Measurements from ENCODE around the gene DPF1. TPM values are rescaled to one million over a fixed set of nuclear protein-coding genes. Genes with fewer than 3 reads are reported as not detected.
A peak's percentile ranks its signal among the peaks of the same experiment; 100 is the strongest.

Gene DPF1
- total RNA-seq, 1 experiment from 2014 or later = 7.5 TPM

DNA sequence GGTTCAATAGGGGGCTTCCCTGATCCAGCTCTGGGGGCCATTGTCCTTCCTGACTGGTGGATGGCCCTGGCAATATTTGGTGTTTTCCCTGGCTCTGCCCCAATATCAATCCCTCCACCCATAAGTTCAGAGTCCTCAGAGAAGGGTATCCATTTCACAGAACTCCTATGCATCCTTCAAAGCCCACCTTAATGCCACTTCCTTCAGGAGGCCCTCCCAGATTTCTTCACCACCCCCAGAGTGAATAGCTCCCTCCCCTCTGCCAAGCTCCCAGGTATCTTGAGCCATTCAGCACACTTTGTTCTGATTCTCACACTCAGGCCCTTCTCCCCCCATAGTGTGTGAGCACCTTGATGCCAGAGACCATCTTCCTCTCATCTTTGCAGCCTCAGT lies 26.4 kb upstream of the DPF1 start:
- peak overlapping the region; percentile 90 for H3K27ac ChIP-seq (ENCODE audit: low read length)
- ChIA-PET CTCF (no interaction called here), POLR2A (no interaction called here)
- H3K9me3 ChIP-seq (ENCODE audit: control insufficient read depth, insufficient read depth, low read depth, low read length) = no peaks in the 10 kb centered on the region
- DNase-seq (ENCODE audit: low read depth, low spot score) (no peak), ATAC-seq (no peak)
- H3K27me3 ChIP-seq (ENCODE audit: control insufficient read depth, insufficient read depth, low read length) = no peaks in the 10 kb centered on the region
- intact Hi-C loops (cut with micrococcal nuclease; ENCODE audit: unreplicated experiment) = no loop called here
- BruUV-seq (replicated peaks) = no TSS peak
- H3K36me3 ChIP-seq (ENCODE audit: control insufficient read depth, insufficient read depth, low read length) = 0 out of 2 replicates have a peak, but pooled peaks cover 2% of the 10 kb centered on the region
- in situ Hi-C loops (cut with HindIII; ENCODE audit: low pct_unique_long_range_greater_than_20kb, low sequenced_read_pairs) = no loop called here
- H3K4me3 ChIP-seq (ENCODE audit: low read depth in 2 of 2, low read length in 2 of 2) = no peak overlapping the region
- peaks cover 62% of the 10 kb centered on the region for H3K4me1 ChIP-seq (ENCODE audit: control insufficient read depth, insufficient read depth, low read length)
- TF ChIP-seq, protein P1, sequence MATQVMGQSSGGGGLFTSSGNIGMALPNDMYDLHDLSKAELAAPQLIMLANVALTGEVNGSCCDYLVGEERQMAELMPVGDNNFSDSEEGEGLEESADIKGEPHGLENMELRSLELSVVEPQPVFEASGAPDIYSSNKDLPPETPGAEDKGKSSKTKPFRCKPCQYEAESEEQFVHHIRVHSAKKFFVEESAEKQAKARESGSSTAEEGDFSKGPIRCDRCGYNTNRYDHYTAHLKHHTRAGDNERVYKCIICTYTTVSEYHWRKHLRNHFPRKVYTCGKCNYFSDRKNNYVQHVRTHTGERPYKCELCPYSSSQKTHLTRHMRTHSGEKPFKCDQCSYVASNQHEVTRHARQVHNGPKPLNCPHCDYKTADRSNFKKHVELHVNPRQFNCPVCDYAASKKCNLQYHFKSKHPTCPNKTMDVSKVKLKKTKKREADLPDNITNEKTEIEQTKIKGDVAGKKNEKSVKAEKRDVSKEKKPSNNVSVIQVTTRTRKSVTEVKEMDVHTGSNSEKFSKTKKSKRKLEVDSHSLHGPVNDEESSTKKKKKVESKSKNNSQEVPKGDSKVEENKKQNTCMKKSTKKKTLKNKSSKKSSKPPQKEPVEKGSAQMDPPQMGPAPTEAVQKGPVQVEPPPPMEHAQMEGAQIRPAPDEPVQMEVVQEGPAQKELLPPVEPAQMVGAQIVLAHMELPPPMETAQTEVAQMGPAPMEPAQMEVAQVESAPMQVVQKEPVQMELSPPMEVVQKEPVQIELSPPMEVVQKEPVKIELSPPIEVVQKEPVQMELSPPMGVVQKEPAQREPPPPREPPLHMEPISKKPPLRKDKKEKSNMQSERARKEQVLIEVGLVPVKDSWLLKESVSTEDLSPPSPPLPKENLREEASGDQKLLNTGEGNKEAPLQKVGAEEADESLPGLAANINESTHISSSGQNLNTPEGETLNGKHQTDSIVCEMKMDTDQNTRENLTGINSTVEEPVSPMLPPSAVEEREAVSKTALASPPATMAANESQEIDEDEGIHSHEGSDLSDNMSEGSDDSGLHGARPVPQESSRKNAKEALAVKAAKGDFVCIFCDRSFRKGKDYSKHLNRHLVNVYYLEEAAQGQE (IDR thresholded peaks at IDR 0.05; ENCODE audit: insufficient read depth in 1 of 2, low read depth in 2 of 2, low read length in 1 of 2) = no peak
- TF ChIP-seq SIN3A (IDR thresholded peaks at IDR 0.05; ENCODE audit: borderline replicate concordance, insufficient read depth, low read depth, low read length) (no peak), TCF7L2 (IDR thresholded peaks at IDR 0.05; ENCODE audit: low read depth, low read length) (no peak), POLR2AphosphoS5 (IDR thresholded peaks at IDR 0.05; ENCODE audit: low read depth, low read length) (no peak)
- TF ChIP-seq, protein P2, sequence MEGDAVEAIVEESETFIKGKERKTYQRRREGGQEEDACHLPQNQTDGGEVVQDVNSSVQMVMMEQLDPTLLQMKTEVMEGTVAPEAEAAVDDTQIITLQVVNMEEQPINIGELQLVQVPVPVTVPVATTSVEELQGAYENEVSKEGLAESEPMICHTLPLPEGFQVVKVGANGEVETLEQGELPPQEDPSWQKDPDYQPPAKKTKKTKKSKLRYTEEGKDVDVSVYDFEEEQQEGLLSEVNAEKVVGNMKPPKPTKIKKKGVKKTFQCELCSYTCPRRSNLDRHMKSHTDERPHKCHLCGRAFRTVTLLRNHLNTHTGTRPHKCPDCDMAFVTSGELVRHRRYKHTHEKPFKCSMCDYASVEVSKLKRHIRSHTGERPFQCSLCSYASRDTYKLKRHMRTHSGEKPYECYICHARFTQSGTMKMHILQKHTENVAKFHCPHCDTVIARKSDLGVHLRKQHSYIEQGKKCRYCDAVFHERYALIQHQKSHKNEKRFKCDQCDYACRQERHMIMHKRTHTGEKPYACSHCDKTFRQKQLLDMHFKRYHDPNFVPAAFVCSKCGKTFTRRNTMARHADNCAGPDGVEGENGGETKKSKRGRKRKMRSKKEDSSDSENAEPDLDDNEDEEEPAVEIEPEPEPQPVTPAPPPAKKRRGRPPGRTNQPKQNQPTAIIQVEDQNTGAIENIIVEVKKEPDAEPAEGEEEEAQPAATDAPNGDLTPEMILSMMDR (IDR thresholded peaks at IDR 0.05) = no peak

DNA sequence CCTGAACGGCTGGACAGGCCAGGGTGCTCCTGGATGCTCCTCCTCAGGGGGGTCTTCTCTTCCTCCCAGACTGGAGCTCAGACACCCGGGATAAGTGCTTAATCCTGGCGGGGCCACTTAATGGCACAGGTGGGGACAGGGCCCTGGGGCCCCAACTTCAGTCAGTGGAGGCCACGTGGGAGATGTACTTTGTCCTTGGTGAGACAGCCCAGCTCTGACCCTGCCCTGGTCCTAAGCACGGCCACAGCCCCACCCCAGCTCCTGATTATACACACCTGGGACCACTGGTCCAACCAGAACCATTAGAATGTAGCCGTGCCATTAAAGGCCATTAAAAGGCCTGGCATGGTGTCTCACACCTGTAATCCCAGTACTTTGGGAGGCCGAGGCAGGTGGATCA lies 24.4 kb upstream of the DPF1 start:
- Histone ChIP-seq H3K27me3 (ENCODE audit: control insufficient read depth, insufficient read depth, low read length) (no peaks in the 10 kb centered on the region), H3K9me3 (ENCODE audit: control insufficient read depth, insufficient read depth, low read depth, low read length) (no peaks in the 10 kb centered on the region), H3K36me3 (ENCODE audit: control insufficient read depth, insufficient read depth, low read length) (0 out of 2 replicates have a peak, but pooled peaks cover 2% of the 10 kb centered on the region), H3K4me3 (ENCODE audit: low read depth in 2 of 2, low read length in 2 of 2) (no peak overlapping the region), H3K4me1 (ENCODE audit: control insufficient read depth, insufficient read depth, low read length) (peaks cover 55% of the 10 kb centered on the region), H3K27ac (ENCODE audit: low read length) (peak overlapping the region; percentile 58)
- in situ Hi-C loops (cut with HindIII; ENCODE audit: low pct_unique_long_range_greater_than_20kb, low sequenced_read_pairs) (no loop called here), intact Hi-C loops (cut with micrococcal nuclease; ENCODE audit: unreplicated experiment) (no loop called here)
- TF ChIP-seq SIN3A (IDR thresholded peaks at IDR 0.05; ENCODE audit: borderline replicate concordance, insufficient read depth, low read depth, low read length) = no peak
- TF ChIP-seq TCF7L2 (IDR thresholded peaks at IDR 0.05; ENCODE audit: low read depth, low read length) = no peak
- TF ChIP-seq, protein P2 (IDR thresholded peaks at IDR 0.05) = no peak
- TF ChIP-seq, protein P1 (IDR thresholded peaks at IDR 0.05; ENCODE audit: insufficient read depth in 1 of 2, low read depth in 2 of 2, low read length in 1 of 2) = no peak
- no peak for TF ChIP-seq POLR2AphosphoS5 (IDR thresholded peaks at IDR 0.05; ENCODE audit: low read depth, low read length)
- DNase-seq (ENCODE audit: low read depth, low spot score) = no peak
- no peak for ATAC-seq
- CTCF ChIA-PET = no interaction called here
- POLR2A ChIA-PET = interaction anchor here (0.5 to 0.6 kb wide), 2 partner anchors 30 to 70 kb away, joined by 3 to 8 read pairs; no protein-coding TSS in a partner anchor
- BruUV-seq (replicated peaks) = no TSS peak

Measured in Panc1 (cell line).